Measurements from ENCODE around the gene PDCD2.
"Not testable (repeated sequence)": the region's sequence is repeated elsewhere in the genome, so short reads cannot be mapped to it uniquely, and the experiment has no call there.

PDCD2 gene

GRCh38 chr6:170545405-170545804 lies 39.0 kb downstream of the PDCD2 start:
- DNase-seq: no peak

- DNase-seq: no peak
Observed at GRCh38 chr6:170542031-170542719, 42.3 kb downstream of the PDCD2 start.

GRCh38 chr6:170537329-170537728 lies 47.1 kb downstream of the PDCD2 start:
- no peak for DNase-seq

GRCh38 chr6:170536671-170537070 lies 47.8 kb downstream of the PDCD2 start:
- no peak for DNase-seq

GRCh38 chr6:170535004-170535403 lies 49.4 kb downstream of the PDCD2 start:
- DNase-seq: no peak

- DNase-seq: no peak
Observed at GRCh38 chr6:170533792-170534191, 50.6 kb downstream of the PDCD2 start.

GRCh38 chr6:170532867-170533488 lies 51.5 kb downstream of the PDCD2 start:
- DNase-seq: no peak

GRCh38 chr6:170529839-170530469 lies 54.5 kb downstream of the PDCD2 start:
- DNase-seq: peak; percentile 81

- not testable (repeated sequence) for DNase-seq
Observed at GRCh38 chr6:170527995-170528394, 56.4 kb downstream of the PDCD2 start.

- no peak for DNase-seq
Observed at GRCh38 chr6:170525795-170526194, 58.6 kb downstream of the PDCD2 start.
